Psoas muscle (tissue), 8 donors: Measurements from ENCODE around the gene NDUFA3. TPM values are rescaled to one million over a fixed set of nuclear protein-coding genes. Genes with fewer than 3 reads are reported as not detected.

ENCODE experiments used
- ATAC-seq, 4 donors: fragments of 200-7000 bp; cut with Tn5 transposase; one replicate each; pipeline ENCODE4 v1.9.1; 2020; ENCODE audit warnings: moderate library complexity in 3 of 4, mild to moderate bottlenecking in 2 of 4
- DNase-seq, 2 donors: peaks; one replicate each; pipeline ENCODE4 v3.0.0-alpha.2; 2020
- H3K27ac ChIP-seq: fragments of 200-600 bp; one replicate; pipeline ENCODE4 v1.8.0; 2022
- H3K27me3 ChIP-seq, 3 donors: fragments of 200-600 bp in 1 of 3; one replicate each; pipeline versions ENCODE4 v1.6.1 to v1.8.0; 2013 to 2022; ENCODE audit warnings: low read length in 2 of 3, mild to moderate bottlenecking in 2 of 3, moderate library complexity in 1 of 3; ENCODE audit not compliant: insufficient read depth in 3 of 3
- H3K36me3 ChIP-seq, 2 donors: fragments of 200-600 bp in 1 of 2; one replicate each; pipeline versions ENCODE4 v1.6.1 to v1.8.0; 2013 to 2022; ENCODE audit warnings: low read depth in 1 of 2, mild to moderate bottlenecking in 1 of 2, moderate library complexity in 1 of 2; ENCODE audit not compliant: insufficient read depth in 1 of 2
- H3K4me1 ChIP-seq: fragments of 200-600 bp; one replicate; pipeline ENCODE4 v1.8.0; 2022
- H3K4me3 ChIP-seq: fragments of 200-600 bp; one replicate; pipeline ENCODE4 v1.8.0; 2022; ENCODE audit warnings: mild to moderate bottlenecking
- H3K9me3 ChIP-seq: fragments of 200-600 bp; one replicate; pipeline ENCODE4 v1.8.0; 2022
- WGBS, 3 donors: extraction: QIAGEN DNeasy Blood & Tissue Kit; methylation state at CpG; one replicate each; pipeline versions ENCODE4 v1.1.6 to v1.1.7; 2013; 5-methylcytosine and 5-hydroxymethylcytosine counted together
- intact Hi-C, 2 donors: fragments of 100-400 bp; cut with DNase I; formaldehyde crosslinking; loops; one replicate each; pipeline versions ENCODE4 v1.11.0 to v1.14.2; 2022
- polyA plus RNA-seq, 3 donors: library from polyadenylated mRNA; stranded (reverse); fragments of 200-250 nt; gene quantifications; one replicate each; pipeline ENCODE4 v1.2.3, GENCODE V29; 2013
- total RNA-seq, 4 donors: library from RNA; stranded (reverse); fragmentation: NEBNext Ultra II Directional in 2 of 4; extraction: Animal tissue kit (Norgen Biotek cat#: 25700) in 2 of 4; gene quantifications; one replicate each; pipeline versions ENCODE4 v1.2.1 to v1.2.4, GENCODE V29; 2021 to 2023
- TF ChIP-seq, protein P1 (sequence below): fragments of 200-600 bp; IDR thresholded peaks from one replicate; pipeline ENCODE4 v1.8.0; 2022; ENCODE audit warnings: antibody characterized with exemption
- donor health status: healthy with polysubstance abuse.
- donor health status: DM: no; HTN: no; CAD: no; lungs with moderate emphysema.
- donor health status: Bipolar disorder and iron deficiency.
- donor health status: healthy.
- donor health status: DM: yes; HTN: yes; CAD: no.
- donor health status: DM: no; HTN: no; CAD: no.
- donor health status: DM: no; HTN: no; CAD: no.
- donor health status: DM: yes; HTN: yes; CAD: no.

NDUFA3 gene
- total and polyA plus RNA-seq, 7 donors, result 260 to 473 (median 326) TPM

DNA sequence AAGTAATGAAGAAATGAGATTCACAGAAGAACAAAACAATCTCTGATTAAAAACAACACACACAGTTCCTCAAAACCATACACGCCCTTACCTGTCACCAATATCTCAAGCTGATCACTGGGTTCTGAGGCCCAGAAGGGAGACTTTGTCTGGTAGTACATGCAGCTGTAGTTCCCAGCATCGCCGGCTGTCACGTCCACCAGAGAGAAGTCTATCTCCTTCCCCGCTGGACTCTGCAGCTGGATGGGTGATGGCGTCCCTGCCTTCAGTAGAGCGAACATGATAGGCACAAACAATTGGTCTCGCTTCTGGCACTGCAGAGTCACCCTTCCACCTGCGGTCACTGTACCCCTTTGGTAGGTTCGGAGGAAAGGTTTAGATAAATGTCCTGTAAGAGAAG, 28.8 kb upstream of the NDUFA3 start:
- 75 to 84% (median 76%) methylated on average over 10 of the region's 10 CpGs for WGBS, 3 donors

DNA sequence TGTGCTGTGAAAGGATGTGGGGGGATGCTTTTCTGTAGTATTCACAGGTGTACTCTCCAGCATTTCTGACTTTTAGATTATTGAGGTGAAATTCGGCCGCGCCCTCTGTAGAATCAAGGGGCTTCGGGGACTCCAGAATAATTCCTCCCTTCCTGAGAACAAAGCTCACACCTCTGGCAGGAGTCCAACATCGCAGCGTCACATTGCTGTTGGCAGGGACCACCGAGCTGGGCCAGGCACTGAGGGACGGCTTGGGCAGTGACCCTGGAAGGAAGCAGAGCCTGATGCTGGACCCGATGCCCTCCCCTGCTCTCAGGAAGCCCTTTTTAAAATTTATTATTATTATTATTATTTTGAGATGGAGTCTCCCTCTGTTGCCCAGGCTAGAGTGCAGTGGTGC, 27.8 kb upstream of the NDUFA3 start:
- no peaks in the 10 kb centered on the region for H3K4me1 ChIP-seq
- DNase-seq (no peak), ATAC-seq (no peak)
- peaks cover 1% of the 10 kb centered on the region for H3K9me3 ChIP-seq
- 51 to 69% (median 66%) methylated on average over 9 of the region's 9 CpGs for WGBS, 3 donors
- TF ChIP-seq, protein P1, sequence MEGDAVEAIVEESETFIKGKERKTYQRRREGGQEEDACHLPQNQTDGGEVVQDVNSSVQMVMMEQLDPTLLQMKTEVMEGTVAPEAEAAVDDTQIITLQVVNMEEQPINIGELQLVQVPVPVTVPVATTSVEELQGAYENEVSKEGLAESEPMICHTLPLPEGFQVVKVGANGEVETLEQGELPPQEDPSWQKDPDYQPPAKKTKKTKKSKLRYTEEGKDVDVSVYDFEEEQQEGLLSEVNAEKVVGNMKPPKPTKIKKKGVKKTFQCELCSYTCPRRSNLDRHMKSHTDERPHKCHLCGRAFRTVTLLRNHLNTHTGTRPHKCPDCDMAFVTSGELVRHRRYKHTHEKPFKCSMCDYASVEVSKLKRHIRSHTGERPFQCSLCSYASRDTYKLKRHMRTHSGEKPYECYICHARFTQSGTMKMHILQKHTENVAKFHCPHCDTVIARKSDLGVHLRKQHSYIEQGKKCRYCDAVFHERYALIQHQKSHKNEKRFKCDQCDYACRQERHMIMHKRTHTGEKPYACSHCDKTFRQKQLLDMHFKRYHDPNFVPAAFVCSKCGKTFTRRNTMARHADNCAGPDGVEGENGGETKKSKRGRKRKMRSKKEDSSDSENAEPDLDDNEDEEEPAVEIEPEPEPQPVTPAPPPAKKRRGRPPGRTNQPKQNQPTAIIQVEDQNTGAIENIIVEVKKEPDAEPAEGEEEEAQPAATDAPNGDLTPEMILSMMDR, result no peak
- intact Hi-C loops, result no loop called here
- H3K27me3 ChIP-seq, result no peaks in the 10 kb centered on the region
- no peak overlapping the region for H3K4me3 ChIP-seq
- no peaks in the 10 kb centered on the region for H3K36me3 ChIP-seq
- no peak overlapping the region for H3K27ac ChIP-seq

More for the DNA sequence above, 28.8 kb upstream of the NDUFA3 start:
- Histone ChIP-seq H3K27ac (no peak overlapping the region), H3K4me3 (no peak overlapping the region), H3K9me3 (peaks cover 12% of the 10 kb centered on the region), H3K36me3 (no peaks in the 10 kb centered on the region), H3K4me1 (no peaks in the 10 kb centered on the region), H3K27me3 (no peaks in the 10 kb centered on the region)
- intact Hi-C loops, result no loop called here
- no peak for ATAC-seq
- TF ChIP-seq, protein P1, result no peak
- DNase-seq, result no peak

DNA sequence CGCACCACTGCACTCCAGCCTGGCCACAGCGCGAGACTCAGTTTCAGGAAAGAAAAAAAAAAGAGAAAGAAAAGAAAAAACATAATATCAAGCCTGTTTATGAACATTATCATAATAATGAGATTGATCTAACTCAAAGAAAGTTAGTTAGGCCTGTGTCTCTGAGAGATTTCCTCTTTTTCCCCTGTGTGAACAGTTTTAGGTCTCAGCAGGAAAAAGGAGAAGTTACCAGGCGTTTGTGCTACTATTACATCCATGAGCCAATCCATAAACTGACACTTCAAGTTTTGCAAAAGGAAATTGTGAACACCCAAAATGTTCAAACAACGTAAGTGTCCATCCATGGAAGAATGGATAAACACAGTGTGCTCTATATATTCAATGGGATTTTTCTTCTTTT, 25.3 kb upstream of the NDUFA3 start:
- Histone ChIP-seq H3K27ac (no peak overlapping the region), H3K36me3 (no peaks in the 10 kb centered on the region), H3K9me3 (peaks cover 8% of the 10 kb centered on the region), H3K27me3 (no peaks in the 10 kb centered on the region), H3K4me1 (no peaks in the 10 kb centered on the region), H3K4me3 (no peak overlapping the region)
- TF ChIP-seq, protein P1, result no peak
- intact Hi-C loops, result no loop called here
- ATAC-seq (no peak), DNase-seq (no peak)
- WGBS, 3 donors, result 72 to 78% (median 75%) methylated on average over 5 of the region's 5 CpGs

DNA sequence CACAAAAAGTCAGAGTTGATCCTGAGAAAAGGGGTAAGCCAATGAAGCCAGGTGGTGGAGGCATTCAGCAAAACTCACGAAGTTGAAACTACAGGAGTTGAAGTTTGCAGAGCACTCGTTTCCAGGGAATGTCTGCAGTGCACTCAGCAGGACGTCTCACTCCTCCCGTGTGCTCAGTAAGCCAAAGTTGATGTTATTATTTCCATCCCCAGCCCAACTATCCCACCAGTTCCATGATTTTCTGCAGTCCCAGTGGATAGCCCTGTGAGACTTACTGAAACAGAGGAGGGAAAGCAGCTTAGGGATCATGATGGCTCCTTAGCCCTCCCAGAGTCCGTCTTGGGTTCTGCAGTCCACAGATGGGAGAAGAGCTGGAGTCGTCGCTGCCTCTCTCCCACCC, 21.6 kb upstream of the NDUFA3 start, which contains the start of gene TARM1:
TARM1 (minus strand) TSS at position 334 of the 400 bp plus-strand sequence; CDS start at position 309, 25 bp downstream.
- Histone ChIP-seq H3K27ac (no peak within 1 kb of the TSS), H3K4me1 (no peaks in the 10 kb centered on the region), H3K36me3 (no peaks in the 10 kb centered on the region), H3K27me3 (no peaks in the 10 kb centered on the region), H3K9me3 (peaks cover 8% of the 10 kb centered on the region), H3K4me3 (no peak within 1 kb of the TSS)
- intact Hi-C loops, result no loop called here
- TF ChIP-seq, protein P1, result no peak
- ATAC-seq (no peak), DNase-seq (no peak)
- WGBS, 3 donors, result 75 to 84% (median 83%) methylated on average over 7 of the region's 7 CpGs

DNA sequence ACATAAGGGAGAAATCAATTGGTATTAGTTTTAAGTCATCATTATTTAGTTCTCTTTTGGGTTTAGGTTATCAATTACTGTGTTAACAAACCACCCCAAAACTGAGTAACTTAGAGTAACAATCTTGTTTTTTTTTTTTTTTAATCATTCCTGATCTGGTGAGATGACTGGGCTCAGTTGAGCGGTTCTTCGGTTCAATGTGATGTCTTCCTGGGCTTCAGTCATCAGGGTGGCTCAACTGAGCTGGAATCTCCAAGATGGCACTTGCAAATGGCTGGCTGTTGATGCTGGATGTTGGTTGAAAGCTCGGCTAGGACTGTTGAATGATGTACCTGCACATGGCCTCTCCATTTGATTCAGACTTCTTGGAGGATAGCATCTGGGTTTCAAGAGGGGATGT, 18.2 kb upstream of the NDUFA3 start:
- Histone ChIP-seq H3K27ac (no peak overlapping the region), H3K36me3 (no peaks in the 10 kb centered on the region), H3K27me3 (no peaks in the 10 kb centered on the region), H3K9me3 (peaks cover 8% of the 10 kb centered on the region), H3K4me1 (no peaks in the 10 kb centered on the region), H3K4me3 (no peak overlapping the region)
- ATAC-seq (no peak), DNase-seq (no peak)
- 77 to 79% (median 79%) methylated on average over 3 of the region's 3 CpGs for WGBS, 3 donors
- intact Hi-C loops, result no loop called here
- TF ChIP-seq, protein P1, result no peak
